Parathyroid adenoma (tissue), 2 donors: Measurements from ENCODE around the gene SPPL2C.

ENCODE experiments used
- H2AFZ ChIP-seq: fragments of 300-600 bp; sonication (generic); one replicate; pipeline ENCODE4 v1.7.0; 2017; ENCODE audit warnings: antibody characterized with exemption, mild to moderate bottlenecking
- H3K27ac ChIP-seq: fragments of 300-600 bp; sonication (generic); one replicate; pipeline ENCODE4 v1.7.0; 2017
- H3K27me3 ChIP-seq: fragments of 300-600 bp; sonication (generic); one replicate; pipeline ENCODE4 v1.7.0; 2017; ENCODE audit warnings: low read length; ENCODE audit not compliant: control insufficient read depth, insufficient read depth
- H3K36me3 ChIP-seq: fragments of 300-600 bp; sonication (generic); one replicate; pipeline ENCODE4 v1.7.0; 2017; ENCODE audit warnings: low read length; ENCODE audit not compliant: control insufficient read depth, insufficient read depth
- H3K4me1 ChIP-seq: fragments of 300-600 bp; sonication (generic); one replicate; pipeline ENCODE4 v1.7.0; 2017; ENCODE audit warnings: control low read depth
- H3K4me2 ChIP-seq: fragments of 300-600 bp; sonication (generic); one replicate; pipeline ENCODE4 v1.7.0; 2017; ENCODE audit warnings: low read length
- H3K4me3 ChIP-seq: fragments of 300-600 bp; sonication (generic); one replicate; pipeline ENCODE4 v1.7.0; 2017; ENCODE audit warnings: low read depth, low read length
- H3K79me2 ChIP-seq: fragments of 300-600 bp; sonication (generic); one replicate; pipeline ENCODE4 v1.7.0; 2017; ENCODE audit warnings: control low read depth
- H3K9ac ChIP-seq: fragments of 300-600 bp; sonication (generic); one replicate; pipeline ENCODE4 v1.7.0; 2017; ENCODE audit warnings: mild to moderate bottlenecking
- H3K9me3 ChIP-seq: fragments of 300-600 bp; sonication (generic); one replicate; pipeline ENCODE4 v1.7.0; 2017; ENCODE audit warnings: low read length; ENCODE audit not compliant: control insufficient read depth
- TF ChIP-seq, protein P1 (sequence below): fragments of 300-600 bp; sonication (generic); IDR thresholded peaks from one replicate; pipeline ENCODE4 v1.7.0; 2017; ENCODE audit warnings: antibody characterized with exemption, mild to moderate bottlenecking
- donor health status: primary hyperparathyroidism.

The SPPL2C gene

DNA sequence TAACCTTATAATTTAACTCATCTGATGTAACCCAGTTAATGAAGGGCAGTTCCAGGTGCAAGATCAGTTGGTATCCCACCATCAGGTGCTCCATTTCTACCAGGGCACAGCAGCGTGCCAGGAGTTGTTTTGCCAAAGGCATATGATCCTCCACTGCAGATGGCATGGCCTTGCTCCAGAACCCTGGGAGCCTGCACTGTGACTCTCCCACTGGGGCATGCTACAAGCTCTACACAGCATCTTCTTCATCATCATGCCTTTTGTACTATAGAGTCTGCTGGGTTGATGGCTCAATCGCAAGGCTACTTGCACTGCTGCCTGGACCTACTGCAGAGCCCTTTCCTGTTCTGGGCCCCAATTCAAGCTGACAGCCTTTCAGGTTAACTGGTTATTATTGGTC is 38.4 kb downstream of the SPPL2C start:
- Histone ChIP-seq H3K36me3 (no peaks in the 10 kb centered on the region), H2AFZ (no peak overlapping the region), H3K79me2 (no peaks in the 10 kb centered on the region), H3K9ac (no peak overlapping the region), H3K9me3 (no peaks in the 10 kb centered on the region), H3K27ac (no peak overlapping the region), H3K27me3 (no peaks in the 10 kb centered on the region), H3K4me1 (no peaks in the 10 kb centered on the region), H3K4me3 (no peak overlapping the region), H3K4me2 (no peak overlapping the region)
- TF ChIP-seq, protein P1, sequence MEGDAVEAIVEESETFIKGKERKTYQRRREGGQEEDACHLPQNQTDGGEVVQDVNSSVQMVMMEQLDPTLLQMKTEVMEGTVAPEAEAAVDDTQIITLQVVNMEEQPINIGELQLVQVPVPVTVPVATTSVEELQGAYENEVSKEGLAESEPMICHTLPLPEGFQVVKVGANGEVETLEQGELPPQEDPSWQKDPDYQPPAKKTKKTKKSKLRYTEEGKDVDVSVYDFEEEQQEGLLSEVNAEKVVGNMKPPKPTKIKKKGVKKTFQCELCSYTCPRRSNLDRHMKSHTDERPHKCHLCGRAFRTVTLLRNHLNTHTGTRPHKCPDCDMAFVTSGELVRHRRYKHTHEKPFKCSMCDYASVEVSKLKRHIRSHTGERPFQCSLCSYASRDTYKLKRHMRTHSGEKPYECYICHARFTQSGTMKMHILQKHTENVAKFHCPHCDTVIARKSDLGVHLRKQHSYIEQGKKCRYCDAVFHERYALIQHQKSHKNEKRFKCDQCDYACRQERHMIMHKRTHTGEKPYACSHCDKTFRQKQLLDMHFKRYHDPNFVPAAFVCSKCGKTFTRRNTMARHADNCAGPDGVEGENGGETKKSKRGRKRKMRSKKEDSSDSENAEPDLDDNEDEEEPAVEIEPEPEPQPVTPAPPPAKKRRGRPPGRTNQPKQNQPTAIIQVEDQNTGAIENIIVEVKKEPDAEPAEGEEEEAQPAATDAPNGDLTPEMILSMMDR, result no peak

DNA sequence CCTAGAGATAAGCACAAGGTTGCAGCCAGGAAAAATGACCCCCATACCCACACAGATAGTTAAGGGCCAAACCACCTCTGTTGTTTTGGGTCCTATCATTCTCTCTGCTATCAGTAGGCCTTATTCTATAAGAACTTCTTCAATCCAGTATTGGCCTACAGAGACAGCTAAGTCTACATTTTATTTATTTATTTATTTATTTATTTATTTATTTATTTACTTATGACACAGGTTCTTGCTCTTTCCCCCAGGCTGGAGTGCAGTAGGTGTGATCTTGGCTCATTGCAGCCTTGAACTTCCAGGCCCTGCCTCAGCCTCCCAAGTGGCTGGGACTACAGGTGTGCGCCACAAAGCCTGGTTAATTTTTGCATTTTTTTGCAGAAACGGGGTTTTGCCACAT is 42.2 kb downstream of the SPPL2C start:
- TF ChIP-seq, protein P1, result no peak

DNA sequence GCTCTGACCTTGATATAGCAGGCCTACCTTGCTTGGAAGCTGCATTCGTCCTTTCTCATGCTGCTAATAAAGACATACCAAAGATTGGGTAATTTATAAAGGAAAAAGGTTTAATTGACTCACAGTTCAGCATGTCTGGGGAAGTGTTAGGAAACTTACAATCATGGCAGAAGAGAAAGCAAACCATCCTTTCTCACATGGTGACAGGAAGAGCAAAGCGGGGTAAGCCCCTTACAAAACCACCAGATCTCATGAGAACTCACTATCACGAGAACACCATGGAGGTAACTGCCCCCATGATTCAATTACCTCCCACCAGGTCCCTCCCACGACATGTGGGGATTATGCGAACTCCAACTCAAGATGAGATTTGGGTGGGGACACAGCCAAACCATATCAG is 43.7 kb downstream of the SPPL2C start:
- TF ChIP-seq, protein P1, result no peak
- Histone ChIP-seq H3K4me1 (no peaks in the 10 kb centered on the region), H3K4me2 (no peak overlapping the region), H3K9ac (no peak overlapping the region), H2AFZ (no peak overlapping the region), H3K27me3 (no peaks in the 10 kb centered on the region), H3K36me3 (no peaks in the 10 kb centered on the region), H3K27ac (no peak overlapping the region), H3K9me3 (no peaks in the 10 kb centered on the region), H3K79me2 (no peaks in the 10 kb centered on the region), H3K4me3 (no peak overlapping the region)

More for the DNA sequence above, 42.2 kb downstream of the SPPL2C start:
- no peaks in the 10 kb centered on the region for H3K79me2 ChIP-seq
- no peak overlapping the region for H3K4me3 ChIP-seq
- no peak overlapping the region for H3K4me2 ChIP-seq
- no peak overlapping the region for H3K9ac ChIP-seq
- H3K4me1 ChIP-seq, result no peaks in the 10 kb centered on the region
- H3K36me3 ChIP-seq, result no peaks in the 10 kb centered on the region
- H2AFZ ChIP-seq, result no peak overlapping the region
- H3K27ac ChIP-seq, result no peak overlapping the region
- no peaks in the 10 kb centered on the region for H3K9me3 ChIP-seq
- H3K27me3 ChIP-seq, result no peaks in the 10 kb centered on the region

DNA sequence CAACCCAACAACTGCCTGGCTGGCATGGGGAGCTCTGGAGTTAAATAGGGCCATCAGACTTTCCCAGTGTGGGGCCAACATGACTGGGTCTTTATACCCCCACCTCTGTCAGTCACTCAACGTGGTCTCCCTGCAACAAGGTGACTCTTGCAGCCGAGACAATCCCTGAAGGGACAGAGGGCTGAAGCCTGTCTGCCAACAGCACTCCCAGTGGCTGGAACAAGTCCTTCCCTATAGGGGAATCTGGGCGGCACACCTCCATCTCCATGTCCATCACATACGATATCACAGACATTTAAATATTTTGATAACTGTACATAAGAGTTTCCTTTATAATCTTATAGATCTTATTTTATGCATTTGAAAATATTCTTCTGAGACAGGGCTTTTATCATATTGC is 44.9 kb downstream of the SPPL2C start:
- Histone ChIP-seq H3K4me1 (no peaks in the 10 kb centered on the region), H3K27me3 (no peaks in the 10 kb centered on the region), H3K36me3 (no peaks in the 10 kb centered on the region), H3K9me3 (no peaks in the 10 kb centered on the region), H3K4me2 (no peak overlapping the region), H3K27ac (no peak overlapping the region), H3K79me2 (no peaks in the 10 kb centered on the region), H2AFZ (no peak overlapping the region), H3K4me3 (no peak overlapping the region), H3K9ac (no peak overlapping the region)
- TF ChIP-seq, protein P1, result no peak

DNA sequence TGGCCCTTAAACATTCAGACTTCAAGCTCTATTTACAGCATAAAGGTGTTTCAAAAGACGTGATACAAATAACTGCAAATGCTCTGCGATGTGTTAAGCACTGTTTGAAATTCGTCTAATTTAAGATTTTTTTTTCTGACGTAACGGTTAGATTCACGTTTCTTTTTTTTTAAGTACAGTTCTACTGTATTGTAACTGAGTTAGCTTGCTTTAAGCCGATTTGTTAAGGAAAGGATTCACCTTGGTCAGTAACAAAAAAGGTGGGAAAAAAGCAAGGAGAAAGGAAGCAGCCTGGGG is 49.0 kb downstream of the SPPL2C start:
- H3K79me2 ChIP-seq, result no peaks in the 10 kb centered on the region
- H3K4me3 ChIP-seq, result peak overlapping the region; percentile 77
- H3K4me2 ChIP-seq, result peak overlapping the region; percentile 91
- TF ChIP-seq, protein P1, result no peak
- no peak overlapping the region for H3K9ac ChIP-seq
- H3K36me3 ChIP-seq, result no peaks in the 10 kb centered on the region
- peak overlapping the region; percentile 99 for H2AFZ ChIP-seq
- peak overlapping the region; percentile 33 for H3K27ac ChIP-seq
- H3K9me3 ChIP-seq, result no peaks in the 10 kb centered on the region
- H3K4me1 ChIP-seq, result no peaks in the 10 kb centered on the region
- no peaks in the 10 kb centered on the region for H3K27me3 ChIP-seq
